Ovary (tissue), 3 donors: ENCODE data around the gene MICAL2.

Source experiments
- EP300 ChIP-seq: sonication (generic); formaldehyde crosslinking; IDR thresholded peaks from one replicate; pipeline ENCODE4 v1.6.1; 2017; ENCODE audit warnings: antibody characterized with exemption
- POLR2A ChIP-seq: fragments of 450-650 bp; IDR thresholded peaks from one replicate; pipeline ENCODE4 v1.6.1; 2017; ENCODE audit warnings: antibody characterized with exemption, mild to moderate bottlenecking, moderate library complexity
- TF ChIP-seq, protein P1 (sequence below), 3 donors: fragments of 450-650 bp in 2 of 3; fragments of 200-600 bp in 1 of 3; IDR thresholded peaks; one replicate each; pipeline versions ENCODE4 v1.5.1 to v1.8.0; 2016 to 2022; ENCODE audit warnings: antibody characterized with exemption in 3 of 3, mild to moderate bottlenecking in 1 of 3
- donor health status: DM: no; HTN: no; CAD: no.

- TF ChIP-seq, protein P1, sequence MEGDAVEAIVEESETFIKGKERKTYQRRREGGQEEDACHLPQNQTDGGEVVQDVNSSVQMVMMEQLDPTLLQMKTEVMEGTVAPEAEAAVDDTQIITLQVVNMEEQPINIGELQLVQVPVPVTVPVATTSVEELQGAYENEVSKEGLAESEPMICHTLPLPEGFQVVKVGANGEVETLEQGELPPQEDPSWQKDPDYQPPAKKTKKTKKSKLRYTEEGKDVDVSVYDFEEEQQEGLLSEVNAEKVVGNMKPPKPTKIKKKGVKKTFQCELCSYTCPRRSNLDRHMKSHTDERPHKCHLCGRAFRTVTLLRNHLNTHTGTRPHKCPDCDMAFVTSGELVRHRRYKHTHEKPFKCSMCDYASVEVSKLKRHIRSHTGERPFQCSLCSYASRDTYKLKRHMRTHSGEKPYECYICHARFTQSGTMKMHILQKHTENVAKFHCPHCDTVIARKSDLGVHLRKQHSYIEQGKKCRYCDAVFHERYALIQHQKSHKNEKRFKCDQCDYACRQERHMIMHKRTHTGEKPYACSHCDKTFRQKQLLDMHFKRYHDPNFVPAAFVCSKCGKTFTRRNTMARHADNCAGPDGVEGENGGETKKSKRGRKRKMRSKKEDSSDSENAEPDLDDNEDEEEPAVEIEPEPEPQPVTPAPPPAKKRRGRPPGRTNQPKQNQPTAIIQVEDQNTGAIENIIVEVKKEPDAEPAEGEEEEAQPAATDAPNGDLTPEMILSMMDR (IDR thresholded peaks at IDR 0.05), result no peak
- TF ChIP-seq POLR2A (no peak), EP300 (no peak)
Measured at GRCh38 chr11:12312132-12312531, 201.7 kb downstream of the MICAL2 start.
